GM15510 (cell line): Measurements from ENCODE around the gene FOXN4.

Experiments
- POLR2A ChIP-seq: IDR thresholded peaks from 3 replicates; pipeline ENCODE4 v1.6.1; 2011; ENCODE audit warnings: borderline replicate concordance; ENCODE audit not compliant: insufficient read length; ENCODE audit errors: extremely low read depth

Gene FOXN4

GRCh38 chr12:109292342-109292711 is 16.8 kb downstream of the FOXN4 start:
- no peak for TF ChIP-seq POLR2A

GRCh38 chr12:109291521-109292341 is 17.4 kb downstream of the FOXN4 start:
- TF ChIP-seq POLR2A, result no peak

DNA sequence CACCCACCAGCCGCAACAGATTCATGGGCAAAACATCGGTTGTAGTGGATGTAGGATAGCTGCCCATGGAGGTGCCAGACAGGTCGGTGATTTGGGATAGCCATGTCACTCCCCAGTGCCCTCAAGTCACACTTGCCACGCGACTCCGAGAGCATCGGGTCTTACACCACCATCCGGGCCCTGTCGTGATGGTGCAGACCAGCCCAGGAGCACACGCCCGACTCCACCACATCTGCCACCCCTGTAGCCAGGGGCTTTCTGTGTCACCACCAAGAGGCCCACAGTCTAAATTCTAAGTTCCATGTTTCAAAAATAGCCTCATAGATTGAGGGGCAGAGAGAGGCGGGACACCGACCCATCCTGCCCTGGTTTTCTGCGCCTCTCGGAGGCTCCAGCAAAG is 18.0 kb downstream of the FOXN4 start:
- no peak for TF ChIP-seq POLR2A

GRCh38 chr12:109290061-109290460 is 19.0 kb downstream of the FOXN4 start:
- TF ChIP-seq POLR2A, result no peak

DNA sequence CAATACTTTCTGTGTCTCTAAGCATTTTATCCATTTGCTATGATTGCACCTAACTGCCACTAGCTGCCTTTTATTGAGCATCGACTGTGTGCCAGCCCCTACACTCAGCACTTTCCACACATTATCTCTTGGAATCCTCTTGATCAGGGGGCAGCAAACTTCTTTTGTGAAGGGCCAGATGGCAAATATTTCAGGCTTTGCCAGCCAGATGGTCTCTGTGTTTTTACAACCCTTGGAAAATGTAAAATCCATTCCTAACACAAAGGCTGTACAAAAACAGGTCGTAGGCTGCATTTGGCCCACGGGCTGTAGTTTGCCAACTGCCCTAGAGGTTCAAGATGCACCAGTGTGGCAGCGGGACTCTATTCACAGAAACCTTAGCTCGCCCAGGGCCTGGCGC is 19.5 kb downstream of the FOXN4 start:
- no peak for TF ChIP-seq POLR2A

GRCh38 chr12:109289004-109289403 is 20.1 kb downstream of the FOXN4 start:
- TF ChIP-seq POLR2A, result no peak

DNA sequence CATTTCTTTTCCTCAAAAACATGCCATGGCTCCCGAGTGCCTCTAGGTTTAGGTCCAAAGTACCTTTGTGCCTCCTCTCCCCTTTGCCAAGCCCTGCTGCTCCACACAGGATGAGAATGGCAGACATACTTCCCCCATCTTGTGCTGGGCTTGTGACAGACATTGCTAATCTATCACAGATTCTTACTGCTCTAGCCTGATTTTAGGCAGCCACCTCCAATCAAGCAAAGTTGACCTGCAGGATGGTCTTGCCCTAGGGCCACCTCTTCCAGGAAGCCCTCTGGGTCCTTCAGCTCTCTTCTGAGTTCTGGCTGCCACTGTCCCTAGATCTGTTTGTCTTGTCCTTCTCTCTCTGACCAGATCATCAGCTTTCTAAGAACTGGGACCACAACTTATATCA is 20.5 kb downstream of the FOXN4 start:
- TF ChIP-seq POLR2A, result no peak

- TF ChIP-seq POLR2A, result no peak
These were observed 21.1 kb downstream of the FOXN4 start for GRCh38 chr12:109287811-109288469.

- TF ChIP-seq POLR2A, result no peak
These were observed 21.9 kb downstream of the FOXN4 start for GRCh38 chr12:109287181-109287580.

DNA sequence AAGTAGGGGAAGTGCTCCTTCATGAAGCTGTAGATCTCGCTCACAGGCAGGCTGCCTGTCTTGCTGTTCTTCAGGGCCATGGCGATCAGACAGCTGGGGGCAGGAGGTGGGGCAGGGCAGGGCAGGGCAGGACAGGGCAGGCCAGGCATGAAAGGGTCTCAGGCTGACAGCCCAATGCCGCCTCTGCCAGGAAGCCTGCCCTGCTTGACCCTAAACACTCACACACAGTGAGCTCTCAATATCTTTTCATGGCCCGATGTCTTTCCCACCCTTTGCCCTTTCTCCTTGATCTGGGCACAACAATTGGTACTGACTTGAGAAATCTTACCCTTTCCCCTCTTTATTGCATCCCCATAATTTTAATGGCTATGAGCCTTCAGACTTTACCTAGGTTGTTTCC is 22.4 kb downstream of the FOXN4 start:
- no peak for TF ChIP-seq POLR2A

GRCh38 chr12:109286252-109286651 is 22.8 kb downstream of the FOXN4 start:
- TF ChIP-seq POLR2A, result no peak

DNA sequence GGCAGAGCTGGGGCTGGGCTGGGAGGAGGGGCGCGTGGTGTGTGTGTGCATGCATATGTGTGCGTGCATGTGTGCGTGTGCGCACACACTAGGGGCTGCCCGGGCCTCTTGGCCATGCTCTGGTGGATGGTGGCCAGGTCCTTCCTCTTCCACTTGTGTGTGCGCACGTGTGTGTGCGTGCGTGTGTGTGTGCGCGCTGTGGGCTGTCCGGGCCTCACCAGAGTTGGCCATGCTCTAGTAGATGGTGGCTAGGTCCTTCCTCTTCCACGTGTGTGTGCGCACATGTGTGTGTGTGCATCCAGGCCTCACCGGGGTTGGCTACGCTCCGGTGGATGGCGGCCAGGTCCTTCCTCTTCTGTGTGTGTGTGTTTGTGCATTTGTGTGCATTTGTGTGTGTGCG is 24.7 kb downstream of the FOXN4 start:
- TF ChIP-seq POLR2A, result no peak

DNA sequence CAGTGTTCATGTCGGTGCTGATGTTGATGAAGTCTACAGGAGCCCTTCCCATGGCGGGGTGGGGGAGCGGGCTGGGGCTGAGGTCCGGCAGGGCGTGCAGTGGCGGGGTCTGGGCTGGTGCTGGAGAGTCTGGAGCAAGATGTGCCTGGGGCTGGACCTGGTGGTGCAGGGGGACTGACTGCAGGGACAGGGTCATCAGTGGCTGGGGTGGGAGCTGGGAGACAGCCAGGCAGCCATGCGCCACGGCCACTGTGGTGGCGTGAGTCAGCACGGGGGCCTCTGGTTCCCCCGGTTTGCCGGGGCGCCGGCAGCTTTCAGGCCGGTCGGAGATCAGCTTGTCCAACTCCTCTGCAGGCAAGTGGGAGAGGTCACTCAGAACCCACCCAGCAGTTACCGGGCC is 27.6 kb downstream of the FOXN4 start:
- TF ChIP-seq POLR2A, result no peak

- no peak for TF ChIP-seq POLR2A
These were observed 29.6 kb downstream of the FOXN4 start for GRCh38 chr12:109279525-109279924.

GRCh38 chr12:109278912-109279311 is 30.2 kb downstream of the FOXN4 start:
- no peak for TF ChIP-seq POLR2A

DNA sequence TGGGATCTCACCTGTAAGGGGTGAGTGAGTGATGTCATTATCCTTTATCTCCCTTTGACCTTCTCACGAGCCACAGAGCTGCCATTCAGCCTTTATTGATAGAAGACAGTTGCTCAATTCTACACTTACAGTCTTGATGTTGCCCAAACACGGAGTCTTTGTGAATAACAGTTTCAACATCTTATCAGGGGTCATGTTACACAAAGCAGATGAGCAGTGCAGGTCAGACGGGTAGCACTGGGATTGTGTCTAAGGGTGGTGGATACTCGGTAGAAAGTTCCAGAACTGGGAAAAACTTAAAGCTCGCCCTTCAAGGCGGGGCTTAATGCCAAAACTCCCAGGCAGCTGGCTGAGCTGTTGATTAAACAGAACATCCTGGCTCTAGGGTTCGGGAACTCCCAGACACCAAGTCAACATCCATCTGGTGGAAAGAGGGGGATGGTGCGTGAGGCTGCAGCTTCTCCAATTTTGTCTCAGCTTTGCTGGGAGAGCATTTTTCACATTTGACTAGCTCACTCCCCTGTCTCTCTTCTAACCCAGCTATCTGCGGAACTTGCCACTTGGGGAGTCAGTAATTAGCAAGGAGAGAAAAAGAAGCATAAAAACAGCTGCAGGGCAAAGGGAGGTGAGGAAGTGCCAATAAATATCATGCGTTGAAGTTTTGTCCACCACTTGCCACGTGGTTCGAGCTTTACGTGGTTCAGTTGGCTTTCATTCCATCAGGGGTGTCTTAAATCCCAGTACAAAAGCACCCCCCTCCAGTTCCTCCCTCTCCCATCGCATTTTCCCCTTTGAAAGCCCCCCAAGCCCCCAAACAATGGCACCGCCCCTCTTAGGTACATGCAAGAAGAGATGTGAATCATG is 31.0 kb downstream of the FOXN4 start:
- TF ChIP-seq POLR2A, result no peak

- no peak for TF ChIP-seq POLR2A
These were observed 31.7 kb downstream of the FOXN4 start for GRCh38 chr12:109277255-109277898.
